ENCODE results near the gene OSBPL5.

OSBPL5 gene

GRCh38 chr11:3111919-3112690, 53.0 kb downstream of the OSBPL5 start:
- no peak for DNase-seq (ENCODE audit: extremely low spot score)
- POLR2A ChIA-PET, result no interaction called here
- TF ChIP-seq NFRKB (IDR thresholded peaks at IDR 0.05), result no peak
- TF ChIP-seq BHLHE40 (IDR thresholded peaks at IDR 0.05; ENCODE audit: borderline replicate concordance), result no peak
- TF ChIP-seq, protein P1, sequence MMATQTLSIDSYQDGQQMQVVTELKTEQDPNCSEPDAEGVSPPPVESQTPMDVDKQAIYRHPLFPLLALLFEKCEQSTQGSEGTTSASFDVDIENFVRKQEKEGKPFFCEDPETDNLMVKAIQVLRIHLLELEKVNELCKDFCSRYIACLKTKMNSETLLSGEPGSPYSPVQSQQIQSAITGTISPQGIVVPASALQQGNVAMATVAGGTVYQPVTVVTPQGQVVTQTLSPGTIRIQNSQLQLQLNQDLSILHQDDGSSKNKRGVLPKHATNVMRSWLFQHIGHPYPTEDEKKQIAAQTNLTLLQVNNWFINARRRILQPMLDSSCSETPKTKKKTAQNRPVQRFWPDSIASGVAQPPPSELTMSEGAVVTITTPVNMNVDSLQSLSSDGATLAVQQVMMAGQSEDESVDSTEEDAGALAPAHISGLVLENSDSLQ (IDR thresholded peaks at IDR 0.05), result no peak
- TF ChIP-seq ZNF384 (IDR thresholded peaks at IDR 0.05), result no peak
- CTCF ChIA-PET, result interaction anchor here (0.6 kb wide), 1 partner anchor 73 kb away, joined by 4 read pairs; no protein-coding TSS in a partner anchor

GRCh38 chr11:3111466-3111865, 53.6 kb downstream of the OSBPL5 start:
- TF ChIP-seq L3MBTL2 (conservative IDR thresholded peaks at IDR 0.05), result no peak
- POLR2A ChIA-PET, result no interaction called here
- DNase-seq (ENCODE audit: extremely low spot score), result no peak
- CTCF ChIA-PET, result interaction anchor here (0.6 kb wide), 1 partner anchor 73 kb away, joined by 4 read pairs; no protein-coding TSS in a partner anchor

- CTCF ChIA-PET, result interaction anchor here (1.0 kb wide), 1 partner anchor 19 kb away, joined by 3 read pairs; no protein-coding TSS in a partner anchor
- DNase-seq (ENCODE audit: extremely low spot score), result peak; percentile 75
- POLR2A ChIA-PET, result no interaction called here
- TF ChIP-seq ARNT (IDR thresholded peaks at IDR 0.05), result no peak
- no peak for TF ChIP-seq FOXK2 (IDR thresholded peaks at IDR 0.05)
- TF ChIP-seq, protein P1 (IDR thresholded peaks at IDR 0.05), result no peak
- TF ChIP-seq ZNF384 (IDR thresholded peaks at IDR 0.05), result no peak
- TF ChIP-seq ELF4 (IDR thresholded peaks at IDR 0.05), result no peak
These were observed 55.0 kb downstream of the OSBPL5 start for GRCh38 chr11:3109921-3110706.

- no peak for TF ChIP-seq SUZ12 (IDR thresholded peaks at IDR 0.05)
- TF ChIP-seq FOXA1 (IDR thresholded peaks at IDR 0.05), result no peak
- TF ChIP-seq, protein P1 (IDR thresholded peaks at IDR 0.05), result no peak
- no peak for TF ChIP-seq NFRKB (IDR thresholded peaks at IDR 0.05)
- no peak for TF ChIP-seq CTBP1 (IDR thresholded peaks at IDR 0.05; ENCODE audit: borderline replicate concordance)
- no peak for TF ChIP-seq BHLHE40 (IDR thresholded peaks at IDR 0.05; ENCODE audit: borderline replicate concordance)
- TF ChIP-seq L3MBTL2 (conservative IDR thresholded peaks at IDR 0.05), result no peak
- no peak for TF ChIP-seq TARDBP (IDR thresholded peaks at IDR 0.05)
- no peak for TF ChIP-seq FOXM1 (IDR thresholded peaks at IDR 0.05; ENCODE audit: borderline replicate concordance)
- no peak for TF ChIP-seq ZNF384 (IDR thresholded peaks at IDR 0.05)
- no peak for TF ChIP-seq LEF1 (IDR thresholded peaks at IDR 0.05; ENCODE audit: borderline replicate concordance)
- no peak for TF ChIP-seq FOXK2 (IDR thresholded peaks at IDR 0.05)
- no peak for TF ChIP-seq ELF4 (IDR thresholded peaks at IDR 0.05)
- no peak for TF ChIP-seq ARNT (IDR thresholded peaks at IDR 0.05)
- no peak for TF ChIP-seq SP1 (IDR thresholded peaks at IDR 0.05)
- no peak for TF ChIP-seq HDGF (IDR thresholded peaks at IDR 0.05; ENCODE audit: borderline replicate concordance)
- CTCF ChIA-PET, result no interaction called here
- POLR2A ChIA-PET, result no interaction called here
- DNase-seq (ENCODE audit: extremely low spot score), result no peak
These were observed 55.7 kb downstream of the OSBPL5 start for GRCh38 chr11:3109434-3109833.

DNA sequence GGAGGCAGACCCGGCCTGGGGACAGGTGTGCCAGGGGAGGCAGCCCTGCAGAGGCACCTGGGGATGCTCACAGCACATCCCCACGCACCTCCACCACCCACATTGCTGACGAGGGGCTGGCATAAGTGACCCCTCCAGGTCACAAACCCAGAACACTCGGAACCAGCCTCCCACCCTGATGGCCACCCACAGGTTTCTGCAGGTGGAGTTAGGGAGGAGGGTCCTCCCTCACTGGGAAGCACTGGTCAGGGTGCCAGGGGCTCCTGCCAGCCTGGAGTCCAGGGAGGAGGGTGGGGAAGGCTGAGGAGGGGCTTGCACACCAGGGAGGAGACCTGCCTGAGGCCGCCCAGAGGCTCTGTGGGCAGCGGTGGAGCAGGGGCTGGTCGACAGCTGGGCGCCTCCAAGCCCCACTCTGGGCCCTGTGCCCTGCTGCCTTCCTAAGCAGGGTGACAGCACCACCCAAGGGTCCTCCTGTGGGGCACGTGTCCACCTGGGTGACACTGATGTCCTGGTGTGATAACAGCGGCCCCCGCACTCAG, 56.9 kb downstream of the OSBPL5 start:
- ChIA-PET CTCF (no interaction called here), POLR2A (no interaction called here)
- no peak for TF ChIP-seq FOXM1 (IDR thresholded peaks at IDR 0.05; ENCODE audit: borderline replicate concordance)
- TF ChIP-seq BHLHE40 (IDR thresholded peaks at IDR 0.05; ENCODE audit: borderline replicate concordance), result no peak
- no peak for TF ChIP-seq ZNF384 (IDR thresholded peaks at IDR 0.05)
- TF ChIP-seq L3MBTL2 (conservative IDR thresholded peaks at IDR 0.05), result no peak

DNA sequence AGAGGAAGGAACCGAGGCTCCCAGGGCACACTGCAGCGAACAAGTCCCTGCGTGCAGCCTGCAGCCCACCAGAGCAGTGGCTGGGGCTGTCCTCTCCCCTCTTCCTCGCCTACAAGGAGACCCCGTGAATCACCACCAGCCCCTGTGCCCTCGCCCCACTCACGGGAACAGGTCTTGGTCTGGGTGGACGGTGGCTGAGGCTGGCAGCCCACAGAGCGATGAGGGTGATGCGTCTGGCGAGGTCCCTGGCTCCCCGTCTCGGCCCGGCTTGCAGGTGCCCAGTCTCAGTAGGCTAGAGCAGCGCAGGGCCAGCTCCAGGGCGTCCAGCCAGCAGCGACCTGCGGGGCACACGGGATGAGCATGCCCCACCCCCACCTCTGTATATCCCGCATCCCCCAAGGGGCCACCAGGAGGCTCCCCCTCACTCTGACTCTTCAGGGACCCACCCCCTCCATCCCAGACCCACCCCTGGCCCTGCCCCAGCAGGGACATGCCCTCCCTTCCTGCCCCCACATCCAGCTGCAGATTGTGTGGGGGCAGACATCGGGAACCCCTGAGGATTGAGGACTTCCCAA, 57.4 kb downstream of the OSBPL5 start:
- ChIA-PET POLR2A (no interaction called here), CTCF (no interaction called here)
- DNase-seq (ENCODE audit: extremely low spot score), result no peak

More for the DNA sequence above, 56.9 kb downstream of the OSBPL5 start:
- no peak for DNase-seq (ENCODE audit: extremely low spot score)

More for the DNA sequence above, 57.4 kb downstream of the OSBPL5 start:
- TF ChIP-seq L3MBTL2 (conservative IDR thresholded peaks at IDR 0.05) (no peak), FOXA1 (IDR thresholded peaks at IDR 0.05) (no peak), CTBP1 (IDR thresholded peaks at IDR 0.05; ENCODE audit: borderline replicate concordance) (no peak), ELF4 (IDR thresholded peaks at IDR 0.05) (no peak), TARDBP (IDR thresholded peaks at IDR 0.05) (no peak), FOXK2 (IDR thresholded peaks at IDR 0.05) (no peak), LEF1 (IDR thresholded peaks at IDR 0.05; ENCODE audit: borderline replicate concordance) (no peak), ZNF384 (IDR thresholded peaks at IDR 0.05) (no peak), HDGF (IDR thresholded peaks at IDR 0.05; ENCODE audit: borderline replicate concordance) (no peak), BHLHE40 (IDR thresholded peaks at IDR 0.05; ENCODE audit: borderline replicate concordance) (no peak), SUZ12 (IDR thresholded peaks at IDR 0.05) (no peak), NFRKB (IDR thresholded peaks at IDR 0.05) (no peak), FOXM1 (IDR thresholded peaks at IDR 0.05; ENCODE audit: borderline replicate concordance) (no peak), SP1 (IDR thresholded peaks at IDR 0.05) (no peak), ARNT (IDR thresholded peaks at IDR 0.05) (no peak)
- TF ChIP-seq, protein P1 (IDR thresholded peaks at IDR 0.05), result no peak
